COLO829 (cell line): ENCODE measurements around the gene DNAJC4.
A peak's percentile ranks its signal among the peaks of the same experiment; 100 is the strongest.

Experiments used
- DNase-seq: peaks from one replicate; pipeline ENCODE4 v3.0.0; 2012; ENCODE audit warnings: low spot score

Gene DNAJC4

DNA sequence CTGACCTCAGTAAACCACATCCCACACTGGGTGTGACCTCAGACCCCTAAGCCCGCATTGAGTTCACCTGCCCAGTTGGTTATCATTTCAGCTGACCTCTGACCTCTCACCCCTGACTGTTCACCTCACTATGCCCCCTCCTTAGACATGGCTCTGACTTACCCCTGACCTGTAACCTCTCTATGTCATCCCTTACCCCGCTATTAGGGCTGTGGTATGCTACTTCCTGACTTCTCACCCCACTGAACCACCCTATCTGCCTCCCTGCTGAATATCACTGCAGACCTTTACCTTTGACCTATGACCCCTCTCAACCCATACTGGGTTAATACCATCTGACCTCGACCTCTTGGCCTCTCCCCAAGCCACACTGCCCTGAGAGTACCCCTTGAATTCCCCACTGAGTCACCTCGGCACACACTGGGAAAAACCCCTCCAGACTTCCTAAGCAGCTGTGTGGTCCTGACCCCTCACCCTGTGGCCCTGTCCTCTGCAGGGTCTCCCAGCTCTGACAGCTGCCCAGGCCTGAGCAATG, 29.3 kb downstream of the DNAJC4 start:
- no peak for DNase-seq

DNA sequence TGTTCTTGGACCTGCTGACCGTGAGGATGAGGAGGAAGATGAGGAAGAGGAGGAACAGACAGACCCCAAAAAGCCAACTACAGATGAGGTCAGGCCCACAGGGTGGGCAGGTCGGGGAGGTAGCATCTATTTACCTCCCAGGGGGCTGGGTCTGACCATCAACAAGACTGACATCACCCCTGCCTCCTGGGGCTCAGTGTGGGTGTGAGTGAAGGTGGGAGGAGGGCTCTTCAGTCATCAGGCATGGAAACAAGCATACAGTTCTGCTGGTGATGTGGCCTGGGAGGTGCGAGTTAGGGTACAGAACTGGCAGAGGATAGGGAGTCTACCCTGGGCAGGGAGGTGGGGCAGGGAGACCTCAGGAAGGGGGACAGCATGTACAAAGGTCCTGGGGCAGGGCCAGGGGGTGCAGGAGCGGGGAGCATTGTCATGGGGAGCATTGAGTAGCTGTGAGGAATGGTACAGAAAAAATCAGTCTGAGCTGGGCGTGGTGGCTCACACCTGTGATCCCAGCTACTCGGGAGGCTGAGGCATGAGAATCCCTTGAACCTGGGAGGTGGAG, 29.9 kb downstream of the DNAJC4 start:
- no peak for DNase-seq

DNA sequence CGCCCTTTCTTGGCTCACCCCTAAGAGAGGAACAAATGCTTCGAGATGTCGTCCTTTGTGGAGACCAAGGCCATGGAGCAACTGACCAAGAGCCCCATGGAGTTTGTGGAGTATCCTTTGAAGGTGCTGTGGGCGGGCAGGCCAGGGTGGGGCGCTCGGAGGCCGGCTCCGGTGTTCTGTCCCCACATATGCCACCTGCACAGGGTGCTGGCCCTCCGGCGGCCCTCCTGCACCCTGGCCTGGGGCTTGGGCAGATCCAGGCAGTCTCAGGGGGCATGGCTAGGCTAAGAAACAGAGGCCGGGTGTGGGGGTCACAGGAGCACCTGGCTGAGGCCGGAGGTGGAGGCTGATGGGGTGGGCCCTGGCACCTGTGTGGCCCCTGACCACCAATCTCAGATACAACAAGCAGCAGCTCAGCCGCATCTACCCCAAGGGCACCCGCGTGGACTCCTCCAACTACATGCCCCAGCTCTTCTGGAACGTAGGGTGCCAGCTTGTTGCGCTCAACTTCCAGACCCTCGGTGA, 31.3 kb downstream of the DNAJC4 start:
- no peak for DNase-seq

DNA sequence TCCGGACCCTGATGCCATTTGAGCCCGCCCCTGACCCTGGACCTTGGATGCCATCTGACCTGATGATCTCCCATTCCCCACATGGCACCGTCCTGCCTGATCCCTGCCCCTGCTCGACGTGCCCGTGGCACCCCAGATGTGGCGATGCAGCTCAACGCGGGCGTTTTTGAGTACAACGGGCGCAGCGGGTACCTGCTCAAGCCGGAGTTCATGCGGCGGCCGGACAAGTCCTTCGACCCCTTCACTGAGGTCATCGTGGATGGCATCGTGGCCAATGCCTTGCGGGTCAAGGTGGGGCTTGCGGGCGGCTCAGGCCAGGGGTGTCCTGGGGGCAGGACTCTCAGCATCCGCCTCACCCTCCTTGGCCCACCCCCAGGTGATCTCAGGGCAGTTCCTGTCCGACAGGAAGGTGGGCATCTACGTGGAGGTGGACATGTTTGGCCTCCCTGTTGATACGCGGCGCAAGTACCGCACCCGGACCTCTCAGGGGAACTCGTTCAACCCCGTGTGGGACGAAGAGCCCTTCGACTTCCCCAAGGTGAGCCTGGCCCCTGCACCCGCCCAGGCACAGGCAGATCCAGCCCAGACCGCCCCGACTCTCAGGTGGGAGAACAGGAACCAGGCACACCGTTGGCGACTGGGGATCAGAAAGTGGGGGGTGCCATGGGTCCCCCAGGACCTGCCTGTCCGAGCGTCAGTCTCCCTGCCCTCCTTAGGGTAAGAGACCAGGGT, 32.1 kb downstream of the DNAJC4 start:
- no peak for DNase-seq

DNA sequence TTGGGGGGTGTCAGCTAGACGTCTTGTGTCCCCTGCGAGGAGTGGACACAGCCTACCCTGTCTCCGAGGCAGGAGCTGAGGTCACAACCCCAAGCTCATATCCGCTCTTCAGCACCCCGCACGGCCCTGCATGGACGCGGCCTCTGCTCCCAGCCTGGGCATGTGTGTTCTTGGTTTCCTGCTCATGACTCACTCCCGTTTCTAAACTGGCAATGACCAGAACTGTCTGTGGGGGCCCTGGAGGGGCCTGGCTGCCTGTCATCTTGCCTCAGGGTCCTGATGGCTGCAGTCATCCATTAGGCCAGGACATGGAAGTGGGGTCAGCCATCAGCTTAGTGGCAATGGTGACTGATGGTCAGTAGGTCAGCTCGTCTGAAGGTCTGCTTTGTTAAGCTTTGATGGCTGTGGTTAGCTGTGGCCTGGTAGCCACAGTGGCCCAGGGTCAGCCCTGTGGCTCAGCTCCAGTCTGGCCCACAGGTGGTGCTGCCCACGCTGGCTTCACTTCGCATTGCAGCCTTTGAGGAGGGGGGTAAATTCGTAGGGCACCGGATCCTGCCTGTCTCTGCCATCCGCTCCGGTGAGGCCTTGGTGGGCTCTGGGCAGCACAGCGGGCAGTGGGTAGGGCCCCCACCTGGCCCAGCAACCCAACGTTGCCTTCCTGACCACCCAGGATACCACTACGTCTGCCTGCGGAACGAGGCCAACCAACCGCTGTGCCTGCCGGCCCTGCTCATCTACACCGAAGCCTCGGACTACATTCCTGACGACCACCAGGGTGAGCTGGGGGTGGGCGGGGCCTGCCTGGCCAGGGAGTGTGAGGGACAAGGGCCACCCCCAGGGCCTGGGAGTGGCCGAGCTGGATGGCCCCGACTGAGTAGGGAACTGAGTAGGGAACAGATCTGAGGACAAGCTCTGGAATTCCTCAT, 32.9 kb downstream of the DNAJC4 start:
- no peak for DNase-seq

DNA sequence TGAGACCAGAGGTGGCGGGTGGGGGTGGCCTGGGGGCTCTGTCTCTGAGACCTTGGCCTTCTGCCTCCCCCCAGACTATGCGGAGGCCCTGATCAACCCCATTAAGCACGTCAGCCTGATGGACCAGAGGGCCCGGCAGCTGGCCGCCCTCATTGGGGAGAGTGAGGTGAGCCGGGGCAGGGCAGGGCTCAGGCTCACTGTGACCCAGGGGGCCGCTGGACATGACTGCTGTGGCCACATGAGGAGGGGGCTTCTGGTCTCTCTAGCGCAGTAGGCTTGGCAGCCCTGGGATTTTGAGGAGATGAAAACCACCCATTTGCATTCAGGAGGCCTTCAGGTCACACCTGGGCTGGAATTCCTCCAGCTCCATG, 33.6 kb downstream of the DNAJC4 start:
- no peak for DNase-seq

DNA sequence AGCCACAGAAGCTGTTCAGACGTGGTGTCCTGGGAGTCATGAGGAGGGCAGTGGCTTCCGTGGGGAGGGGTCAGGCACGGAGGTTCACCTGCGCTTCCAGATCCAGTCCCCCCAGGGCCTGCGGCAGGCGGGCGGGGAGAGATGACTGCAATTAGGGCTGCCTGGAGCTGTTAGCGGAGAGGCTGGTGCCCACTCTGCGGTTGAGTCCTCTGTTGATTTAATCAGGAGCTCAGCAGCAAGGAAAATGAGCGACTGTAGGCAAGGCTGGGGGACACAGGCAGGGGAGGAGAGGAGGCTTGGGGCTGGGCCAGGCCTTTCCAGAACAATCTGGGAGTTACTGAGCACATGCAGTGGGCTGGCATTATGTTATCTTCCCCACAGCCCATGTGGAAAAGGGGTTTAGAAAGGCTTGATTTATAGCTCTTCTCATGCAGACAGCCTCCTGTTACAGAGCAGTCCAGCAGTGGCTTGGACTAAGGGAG, 34.1 kb downstream of the DNAJC4 start:
- DNase-seq: no peak

DNA sequence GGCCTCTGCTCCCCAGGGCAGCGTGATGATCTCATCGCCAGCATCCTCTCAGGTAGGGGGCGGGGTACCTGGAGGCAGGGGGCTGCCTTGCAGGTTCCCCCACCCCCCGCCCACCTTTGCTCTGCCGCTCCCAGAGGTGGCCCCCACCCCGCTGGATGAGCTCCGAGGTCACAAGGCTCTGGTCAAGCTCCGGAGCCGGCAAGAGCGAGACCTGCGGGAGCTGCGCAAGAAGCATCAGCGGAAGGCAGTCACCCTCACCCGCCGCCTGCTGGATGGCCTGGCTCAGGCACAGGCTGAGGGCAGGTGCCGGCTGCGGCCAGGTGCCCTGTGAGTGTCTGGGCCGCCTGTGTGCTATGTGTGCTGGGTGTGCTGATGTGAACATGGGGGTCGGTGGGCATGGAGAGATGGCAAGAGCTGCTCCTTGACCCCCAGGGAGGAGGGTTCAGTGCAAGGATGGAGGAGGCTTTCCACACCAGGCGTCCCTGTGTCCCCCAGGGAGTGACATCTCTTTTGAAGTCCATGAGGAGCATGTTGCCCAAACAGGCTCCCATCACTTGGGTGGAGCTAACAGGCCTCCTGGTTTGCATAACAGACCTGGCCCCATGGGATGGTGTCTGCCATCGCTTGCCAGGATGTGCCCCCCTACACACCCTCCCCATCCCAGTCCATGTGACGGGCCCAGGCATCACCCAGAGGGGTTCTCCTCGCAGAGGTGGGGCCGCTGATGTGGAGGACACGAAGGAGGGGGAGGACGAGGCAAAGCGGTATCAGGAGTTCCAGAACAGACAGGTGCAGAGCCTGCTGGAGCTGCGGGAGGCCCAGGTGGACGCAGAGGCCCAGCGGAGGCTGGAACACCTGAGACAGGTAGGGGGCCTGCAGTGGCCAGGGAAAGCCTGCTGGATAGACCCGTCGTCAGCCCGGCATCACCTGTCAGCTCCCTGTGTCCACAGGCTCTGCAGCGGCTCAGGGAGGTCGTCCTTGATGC, 35.1 kb downstream of the DNAJC4 start:
- no peak for DNase-seq

DNA sequence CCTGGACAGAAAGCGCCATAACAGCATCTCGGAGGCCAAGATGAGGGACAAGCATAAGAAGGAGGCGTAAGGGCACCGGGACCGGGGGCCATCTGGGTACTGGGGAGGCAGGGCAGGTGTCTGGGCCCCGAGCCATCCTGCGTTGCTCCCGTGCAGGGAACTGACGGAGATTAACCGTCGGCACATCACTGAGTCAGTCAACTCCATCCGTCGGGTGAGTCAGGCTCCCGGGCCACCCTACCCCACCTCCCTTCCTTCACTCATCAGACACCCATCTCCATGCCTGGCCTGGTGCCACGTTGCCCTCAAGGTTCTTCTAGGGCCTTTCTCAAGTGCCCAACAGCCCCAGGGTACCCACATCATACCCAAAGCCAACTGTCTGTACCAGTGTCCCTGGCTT, 36.0 kb downstream of the DNAJC4 start:
- DNase-seq: no peak

DNA sequence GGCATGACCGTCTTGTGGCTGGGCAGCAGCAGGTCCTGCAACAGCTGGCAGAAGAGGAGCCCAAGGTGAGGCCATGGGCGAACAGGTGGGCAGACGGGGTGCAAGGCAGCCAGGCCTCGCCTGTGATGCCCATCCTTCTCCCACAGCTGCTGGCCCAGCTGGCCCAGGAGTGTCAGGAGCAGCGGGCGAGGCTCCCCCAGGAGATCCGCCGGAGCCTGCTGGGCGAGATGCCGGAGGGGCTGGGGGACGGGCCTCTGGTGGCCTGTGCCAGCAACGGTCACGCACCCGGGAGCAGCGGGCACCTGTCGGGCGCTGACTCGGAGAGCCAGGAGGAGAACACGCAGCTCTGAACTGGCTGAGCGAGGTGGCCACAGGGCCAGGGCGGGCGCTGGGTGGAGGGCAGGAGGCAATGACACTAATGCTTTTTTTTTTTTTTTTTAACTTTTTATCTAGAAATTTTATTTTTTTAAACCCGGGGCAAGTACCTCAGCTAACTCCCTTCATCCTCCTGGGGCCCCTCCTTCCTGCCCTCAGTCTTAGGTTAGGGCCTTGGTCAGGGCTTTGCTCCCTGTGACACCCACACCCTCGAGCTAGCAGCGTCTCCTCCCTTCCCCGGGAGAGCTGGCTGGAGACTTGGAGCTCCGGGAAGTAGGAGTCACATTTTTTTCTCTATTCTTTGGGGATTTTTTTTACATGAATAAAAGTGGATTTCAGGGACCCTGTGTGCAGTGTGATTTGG, 37.0 kb downstream of the DNAJC4 start:
- DNase-seq: no peak

DNA sequence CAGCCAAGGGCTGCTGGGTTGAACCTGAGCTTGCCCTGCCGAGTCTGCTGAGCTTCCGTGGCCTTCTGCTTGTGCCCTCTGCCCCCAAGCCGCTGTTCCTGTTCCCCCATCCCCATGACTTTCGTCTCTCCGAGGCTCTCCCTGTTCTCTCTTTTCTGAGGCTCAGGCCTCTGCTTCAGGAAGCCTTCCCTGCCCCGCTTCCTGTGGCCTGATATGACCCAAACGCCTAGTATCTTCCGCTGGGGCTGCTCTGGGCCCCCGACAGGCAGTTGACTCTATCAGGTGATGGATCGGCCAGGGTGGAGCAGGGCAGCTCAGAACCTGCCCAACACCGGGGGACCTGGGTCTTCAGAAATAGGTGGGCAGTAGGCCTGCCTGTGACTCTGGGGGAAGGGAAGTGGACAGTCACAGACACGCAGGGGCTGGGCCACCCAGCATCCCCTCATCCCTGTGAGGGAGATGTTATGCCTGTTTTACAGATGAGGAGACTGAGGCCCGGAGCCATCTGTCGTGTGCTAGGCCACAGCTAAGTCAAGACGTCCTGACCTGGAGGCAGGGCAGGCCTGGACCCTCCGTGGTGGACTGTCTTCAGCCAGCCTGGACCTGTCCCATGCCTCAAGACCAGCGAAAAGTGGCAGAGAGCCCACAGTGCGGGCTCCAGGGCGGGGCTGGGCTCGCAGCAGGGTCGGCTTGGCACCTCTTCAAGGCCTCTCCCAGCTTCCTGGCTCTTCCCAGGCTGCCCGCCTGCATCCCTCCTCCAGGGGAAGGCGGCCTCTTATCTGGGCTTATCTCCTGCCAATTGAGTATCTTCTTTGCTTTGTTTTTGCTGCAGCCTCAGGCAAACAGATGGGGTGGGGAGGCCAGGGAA, 37.9 kb downstream of the DNAJC4 start:
- no peak for DNase-seq

DNA sequence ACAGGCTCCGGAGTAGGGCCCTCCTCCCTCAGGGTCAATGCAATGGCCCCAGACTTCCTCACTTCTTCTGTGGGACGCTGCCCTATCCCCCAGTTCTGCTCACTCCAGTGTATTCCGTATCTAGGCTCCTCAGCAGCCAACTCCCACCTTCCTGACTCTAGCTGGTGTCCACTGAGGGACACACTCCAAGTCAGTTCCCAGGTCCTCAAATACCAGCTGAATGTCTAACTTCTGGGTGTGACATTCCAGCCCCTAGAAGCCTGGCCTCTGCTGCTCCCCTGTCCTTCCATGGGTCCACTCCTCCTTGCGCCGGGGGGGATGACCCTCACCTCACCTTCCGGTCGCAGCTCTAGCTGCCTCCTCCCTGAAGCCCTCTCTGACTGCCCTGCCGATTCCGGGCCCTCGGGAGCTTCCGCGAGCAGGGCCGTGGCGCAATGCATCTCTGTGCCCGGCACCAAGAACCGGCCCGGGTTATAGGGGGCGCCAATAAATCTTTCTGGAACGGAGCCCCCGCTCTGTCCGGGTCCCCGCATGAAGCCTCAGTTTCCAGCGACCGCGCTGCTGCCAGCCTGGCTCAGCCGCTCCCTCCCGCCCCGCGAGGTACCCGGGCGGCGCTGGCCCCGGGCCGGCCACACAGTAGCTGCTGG, 38.7 kb downstream of the DNAJC4 start:
- DNase-seq: no peak

DNA sequence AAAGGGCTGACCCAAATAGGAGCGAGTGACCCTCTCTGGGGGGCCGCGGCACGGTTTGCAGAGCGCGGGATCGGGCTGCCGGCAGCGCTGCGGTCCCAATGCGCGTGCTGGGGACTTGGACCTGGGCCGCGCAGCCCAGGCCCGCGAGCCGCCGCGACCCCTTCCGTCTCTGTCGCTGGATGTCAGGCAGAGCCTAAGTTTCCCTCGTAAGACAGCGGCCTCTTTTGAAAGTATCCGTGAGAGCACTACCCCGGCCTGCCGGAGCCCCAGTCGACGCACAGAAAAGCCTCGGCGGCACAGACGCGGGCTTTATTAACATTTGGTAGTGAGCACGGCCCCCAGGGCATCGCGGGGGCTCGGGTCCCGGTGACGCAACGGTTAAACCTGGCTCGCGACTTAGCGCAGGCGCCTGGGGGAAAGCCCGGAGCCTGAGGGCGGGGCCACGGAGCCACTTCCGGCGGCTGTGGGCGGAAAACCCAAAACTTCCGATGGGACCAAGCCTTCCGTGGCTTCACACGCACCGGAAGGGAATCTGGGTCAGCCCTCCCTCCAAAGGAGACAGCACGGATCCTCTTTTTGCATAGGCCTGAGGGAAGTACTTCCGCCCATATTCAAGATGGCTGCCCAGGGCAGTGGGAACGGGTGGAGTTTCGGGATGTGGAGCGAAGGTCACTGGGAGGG, 39.3 kb downstream of the DNAJC4 start:
- peak; percentile 92 for DNase-seq

DNA sequence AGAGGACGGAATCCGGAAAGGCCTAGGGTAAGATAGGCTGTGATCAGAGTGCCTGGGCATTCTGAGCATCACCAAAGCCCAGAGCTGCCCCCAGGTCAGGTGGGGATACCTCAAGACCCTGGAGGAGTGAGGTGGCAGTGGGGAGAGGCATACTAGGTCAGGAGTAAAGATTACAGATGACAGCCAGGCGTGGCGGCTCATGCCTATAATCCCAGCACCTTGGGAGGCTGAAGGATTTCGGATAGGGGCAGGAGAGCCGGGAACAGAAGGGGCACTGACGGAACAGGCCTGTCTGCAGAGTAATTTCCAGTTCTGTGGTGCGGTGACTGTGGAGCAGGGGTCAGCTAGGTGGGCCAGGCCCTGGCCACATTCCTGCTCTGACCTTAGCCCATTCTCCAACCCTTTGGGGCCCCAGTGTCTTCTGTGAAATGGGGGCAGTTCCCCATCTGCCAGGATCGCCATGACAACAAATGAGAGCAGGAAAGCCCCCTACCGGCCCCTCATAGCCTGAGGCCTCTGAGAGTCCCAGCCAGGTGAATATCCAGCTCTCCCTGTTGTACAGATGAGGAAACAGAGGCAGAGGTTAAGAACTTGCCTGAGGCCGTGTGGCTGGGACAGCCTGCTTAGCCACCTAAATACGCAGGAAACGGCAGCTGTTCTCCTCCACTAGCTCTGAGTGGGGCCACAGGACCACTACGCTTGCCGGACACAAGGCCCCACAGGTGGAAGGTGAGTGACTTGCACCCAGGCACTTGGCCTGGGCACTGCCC, 44.9 kb downstream of the DNAJC4 start:
- no peak for DNase-seq

DNA sequence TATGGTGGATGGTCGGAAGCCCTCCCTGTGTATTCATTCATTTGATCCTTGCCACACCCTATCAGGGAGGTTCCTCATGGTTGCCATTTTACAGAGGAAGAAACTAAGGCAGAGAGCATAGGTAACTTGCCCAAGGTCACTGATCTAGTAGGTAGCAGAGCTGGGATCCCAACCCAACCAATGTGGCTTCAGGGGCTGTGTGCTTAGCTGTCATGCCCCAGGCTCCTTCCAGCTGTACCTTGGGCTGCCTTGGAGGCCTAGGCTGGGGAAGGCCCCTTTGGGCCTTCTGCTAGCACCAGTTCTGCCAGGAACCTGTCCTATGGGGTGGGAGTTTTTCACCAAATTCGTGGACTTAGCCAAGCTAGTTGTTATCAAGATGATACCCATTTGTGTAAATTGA, 45.5 kb downstream of the DNAJC4 start:
- DNase-seq: no peak

DNA sequence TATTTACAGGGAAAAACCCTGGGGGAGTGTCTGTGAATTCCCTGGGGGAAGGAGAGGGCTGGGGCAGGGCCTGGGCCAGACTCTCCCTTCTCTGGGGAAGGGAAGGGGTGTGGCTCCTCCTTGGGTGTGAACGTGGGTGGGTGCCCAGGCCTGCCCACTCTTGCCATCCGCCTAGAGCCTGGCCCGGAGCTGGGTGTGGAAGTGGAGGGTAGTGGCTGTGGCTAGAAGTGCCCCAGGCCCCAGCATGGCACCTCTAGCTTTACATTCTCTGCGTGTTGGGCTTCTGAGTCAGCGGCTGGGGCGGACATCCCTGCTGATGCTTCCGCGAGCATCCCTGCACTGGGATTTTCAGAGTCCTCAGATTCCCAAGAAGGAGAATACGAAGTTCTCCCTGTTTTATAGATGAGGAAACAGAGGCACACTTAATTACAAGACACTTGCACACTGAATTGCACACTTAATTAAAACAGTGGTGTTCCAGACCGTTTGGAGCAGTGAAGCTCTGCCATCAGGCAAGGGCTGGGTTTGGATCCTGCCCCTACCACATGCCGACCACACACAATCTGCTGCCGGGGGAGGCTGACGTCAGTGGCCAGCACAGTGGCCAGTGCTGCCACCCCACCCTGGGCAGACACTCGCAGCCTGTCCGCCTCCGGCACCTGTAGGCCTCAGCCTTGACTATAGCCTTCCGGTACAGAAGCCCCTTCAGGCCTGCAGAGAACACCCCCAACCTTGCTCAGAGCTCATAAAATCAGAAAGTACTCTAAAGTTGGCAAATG, 46.5 kb downstream of the DNAJC4 start:
- DNase-seq: no peak
